Omental fat pad (tissue), 4 donors: ENCODE measurements around the gene TNFRSF19. TPM values are rescaled to one million over a fixed set of nuclear protein-coding genes. Genes with fewer than 3 reads are reported as not detected.

Experiments
- ATAC-seq: fragments of 150-250 bp; one replicate; pipeline ENCODE4 v1.9.1; 2016; ENCODE audit warnings: mild to moderate bottlenecking, moderate library complexity; ENCODE audit not compliant: low FRiP score
- DNase-seq: peaks from one replicate; pipeline ENCODE4 v3.0.0-alpha.2; 2019; ENCODE audit warnings: low spot score
- CTCF ChIP-seq, 3 donors: fragments of 450-650 bp; IDR thresholded peaks; one replicate each; pipeline ENCODE4 v1.5.1; 2016 to 2017; ENCODE audit warnings: antibody characterized with exemption in 3 of 3, mild to moderate bottlenecking in 3 of 3, moderate library complexity in 2 of 3
- total RNA-seq, 4 donors: library from RNA; depleted of rRNA; stranded (reverse); fragments of >200 nt; gene quantifications; one replicate each; pipeline ENCODE4 v1.1.0, GENCODE V29; 2016

The TNFRSF19 gene
- total RNA-seq, 4 donors from 2014 or later, result 1.3 to 6.5 (median 2.8) TPM

- DNase-seq (no peak), ATAC-seq (no peak)
- no peak for TF ChIP-seq CTCF (IDR thresholded peaks at IDR 0.05)
These were observed 48.1 kb downstream of the TNFRSF19 start for GRCh38 chr13:23618341-23618740.

- ATAC-seq, result no peak
- no peak for TF ChIP-seq CTCF (IDR thresholded peaks at IDR 0.05)
- DNase-seq, result no peak
These were observed 49.0 kb downstream of the TNFRSF19 start for GRCh38 chr13:23619068-23619855.

- TF ChIP-seq CTCF (IDR thresholded peaks at IDR 0.05), result no peak
- ATAC-seq (no peak), DNase-seq (no peak)
These were observed 50.0 kb downstream of the TNFRSF19 start for GRCh38 chr13:23620211-23620610.

GRCh38 chr13:23620613-23621315 is 50.6 kb downstream of the TNFRSF19 start:
- ATAC-seq, result no peak
- TF ChIP-seq CTCF (IDR thresholded peaks at IDR 0.05), result no peak
- DNase-seq, result no peak

- DNase-seq (no peak), ATAC-seq (no peak)
- TF ChIP-seq CTCF (IDR thresholded peaks at IDR 0.05), result no peak
These were observed 51.1 kb downstream of the TNFRSF19 start for GRCh38 chr13:23621316-23621645.

- no peak for DNase-seq
- no peak for TF ChIP-seq CTCF (IDR thresholded peaks at IDR 0.05)
- no peak for ATAC-seq
These were observed 52.8 kb downstream of the TNFRSF19 start for GRCh38 chr13:23622985-23623384.

GRCh38 chr13:23623394-23623793 is 53.2 kb downstream of the TNFRSF19 start:
- TF ChIP-seq CTCF (IDR thresholded peaks at IDR 0.05), result no peak
- DNase-seq (no peak), ATAC-seq (no peak)
